Activated CD4-positive, CD25-positive, alpha-beta regulatory T cell treated with anti-CD3 and anti-CD28 coated beads, Interleukin-2, amount 50 U/mL, for 16 hours (primary cell): Measurements from ENCODE around the gene SPTLC3.
"Not testable (repeated sequence)": the region's sequence is repeated elsewhere in the genome, so short reads cannot be mapped to it uniquely, and the experiment has no call there.

ENCODE experiments used
- DNase-seq: peaks from one replicate; pipeline ENCODE4 v3.0.0-alpha.2; 2020; ENCODE audit warnings: low read depth, low spot score

The SPTLC3 gene

GRCh38 chr20:13008761-13009681 lies at the start of gene SPTLC3:
Gene SPTLC3 (plus strand): TSS chr20:13008972. CDS start chr20:13009268, 296 bp downstream.
- DNase-seq = no peak

GRCh38 chr20:12961725-12962124 lies 47.0 kb upstream of the SPTLC3 start:
- no peak for DNase-seq

GRCh38 chr20:12962895-12963294 lies 45.9 kb upstream of the SPTLC3 start:
- DNase-seq = no peak

GRCh38 chr20:12963416-12963815 lies 45.4 kb upstream of the SPTLC3 start:
- no peak for DNase-seq

- DNase-seq = no peak
Observed at GRCh38 chr20:12965212-12965869, 43.4 kb upstream of the SPTLC3 start.

- DNase-seq = no peak
Observed at GRCh38 chr20:12965870-12966251, 42.9 kb upstream of the SPTLC3 start.

- DNase-seq = no peak
Observed at GRCh38 chr20:12966468-12967085, 42.2 kb upstream of the SPTLC3 start.

- DNase-seq = no peak
Observed at GRCh38 chr20:12967932-12968331, 40.8 kb upstream of the SPTLC3 start.

GRCh38 chr20:12968472-12968871 lies 40.3 kb upstream of the SPTLC3 start:
- no peak for DNase-seq

- DNase-seq = no peak
Observed at GRCh38 chr20:12969071-12969669, 39.6 kb upstream of the SPTLC3 start.

GRCh38 chr20:12970372-12970821 lies 38.4 kb upstream of the SPTLC3 start:
- no peak for DNase-seq

- no peak for DNase-seq
Observed at GRCh38 chr20:12975833-12976608, 32.8 kb upstream of the SPTLC3 start.

GRCh38 chr20:12976720-12977309 lies 32.0 kb upstream of the SPTLC3 start:
- DNase-seq = no peak

- DNase-seq = no peak
Observed at GRCh38 chr20:12977328-12978125, 31.2 kb upstream of the SPTLC3 start.

- DNase-seq = no peak
Observed at GRCh38 chr20:12978126-12978394, 30.7 kb upstream of the SPTLC3 start.

- no peak for DNase-seq
Observed at GRCh38 chr20:12978613-12979495, 29.9 kb upstream of the SPTLC3 start.

GRCh38 chr20:12979713-12980112 lies 29.1 kb upstream of the SPTLC3 start:
- DNase-seq = not testable (repeated sequence)

GRCh38 chr20:12982098-12982497 lies 26.7 kb upstream of the SPTLC3 start:
- no peak for DNase-seq

GRCh38 chr20:12984069-12984765 lies 24.6 kb upstream of the SPTLC3 start:
- DNase-seq = no peak
